IPS-NIHi11 (cell line): ENCODE results near the gene TPCN2.
"Not testable (repeated sequence)": the region's sequence is repeated elsewhere in the genome, so short reads cannot be mapped to it uniquely, and the experiment has no call there.

ENCODE experiments used
- DNase-seq: peaks from one replicate; pipeline ENCODE4 v3.0.0; 2012; ENCODE audit warnings: mixed read lengths, low spot score

Gene TPCN2

GRCh38 chr11:69048694-69049489 is at the start of gene TPCN2:
TPCN2 (plus strand) TSS chr11:69048932; CDS start chr11:69048998, 66 bp downstream.
- peak; percentile 100 for DNase-seq

- no peak for DNase-seq
Observed at GRCh38 chr11:68999093-68999747, 49.5 kb upstream of the TPCN2 start.

- not testable (repeated sequence) for DNase-seq
Observed at GRCh38 chr11:68999748-69000355, 48.9 kb upstream of the TPCN2 start.

GRCh38 chr11:69000391-69000790 is 48.3 kb upstream of the TPCN2 start:
- no peak for DNase-seq

GRCh38 chr11:69000831-69001242 is 47.9 kb upstream of the TPCN2 start:
- no peak for DNase-seq

GRCh38 chr11:69001243-69002081 is 47.3 kb upstream of the TPCN2 start:
- no peak for DNase-seq

GRCh38 chr11:69002110-69002569 is 46.6 kb upstream of the TPCN2 start:
- no peak for DNase-seq

- DNase-seq = no peak
Observed at GRCh38 chr11:69002570-69003231, 46.0 kb upstream of the TPCN2 start.

GRCh38 chr11:69003301-69003865 is 45.3 kb upstream of the TPCN2 start:
- DNase-seq = no peak

- no peak for DNase-seq
Observed at GRCh38 chr11:69003866-69004367, 44.8 kb upstream of the TPCN2 start.

- DNase-seq = no peak
Observed at GRCh38 chr11:69004411-69005182, 44.1 kb upstream of the TPCN2 start.

- no peak for DNase-seq
Observed at GRCh38 chr11:69005183-69005630, 43.5 kb upstream of the TPCN2 start.

GRCh38 chr11:69005631-69006368 is 42.9 kb upstream of the TPCN2 start:
- DNase-seq = no peak

GRCh38 chr11:69006816-69007215 is 41.9 kb upstream of the TPCN2 start:
- DNase-seq = no peak

- no peak for DNase-seq
Observed at GRCh38 chr11:69007975-69008381, 40.8 kb upstream of the TPCN2 start.

- peak; percentile 77 for DNase-seq
Observed at GRCh38 chr11:69008737-69009440, 39.8 kb upstream of the TPCN2 start.

GRCh38 chr11:69009441-69010211 is 39.1 kb upstream of the TPCN2 start:
- DNase-seq = no peak

- DNase-seq = no peak
Observed at GRCh38 chr11:69010361-69010891, 38.3 kb upstream of the TPCN2 start.
